GM12878 (cell line): ENCODE measurements around the gene AMBRA1.

Experiments
- CHD1 ChIP-seq: IDR thresholded peaks from 2 replicates; pipeline ENCODE4 v1.6.1; 2012; ENCODE audit warnings: low read depth, low read length, improper control_type of control experiment
- CTCF ChIP-seq, 3 experiments: IDR thresholded peaks in 2 of 3; conservative IDR thresholded peaks in 1 of 3; 2 replicates each; pipeline ENCODE4 v1.5.1; 2011; ENCODE audit warnings: low read depth in 3 of 3, low read length in 3 of 3, mild to moderate bottlenecking in 3 of 3, control low read depth in 2 of 3, moderate library complexity in 2 of 3, inconsistent platforms in 1 of 3, mixed read lengths in 1 of 3; ENCODE audit not compliant: control insufficient read depth in 2 of 3, insufficient read depth in 1 of 3; ENCODE audit errors: extremely low read depth in 1 of 3
- EP300 ChIP-seq, 2 experiments: fragments of 150-350 bp in 1 of 2; IDR thresholded peaks; 2 replicates each; pipeline ENCODE4 v1.6.1; 2011 to 2012; ENCODE audit warnings: low read depth in 2 of 2, low read length in 2 of 2, borderline replicate concordance in 1 of 2, improper control_type of control experiment in 1 of 2, inconsistent platforms in 1 of 2; ENCODE audit not compliant: control insufficient read depth in 1 of 2
- ETV6 ChIP-seq, 2 experiments: fragments of 450-650 bp in 1 of 2; IDR thresholded peaks in 1 of 2; conservative IDR thresholded peaks in 1 of 2; 2 replicates each; pipeline ENCODE4 v1.6.1; 2014; ENCODE audit warnings: antibody characterized with exemption in 1 of 2, borderline replicate concordance in 1 of 2, low read depth in 1 of 2, mild to moderate bottlenecking in 1 of 2, moderate library complexity in 1 of 2
- FOXM1 ChIP-seq: IDR thresholded peaks from 2 replicates; pipeline ENCODE4 v1.6.1; 2012; ENCODE audit warnings: low read depth, mild to moderate bottlenecking, inconsistent platforms, low read length, moderate library complexity
- MTA2 ChIP-seq: fragments of 450-650 bp; IDR thresholded peaks from 2 replicates; pipeline ENCODE4 v1.6.1; 2016; ENCODE audit warnings: low read depth, mild to moderate bottlenecking, moderate library complexity
- PKNOX1 ChIP-seq: fragments of 450-650 bp; IDR thresholded peaks from 2 replicates; pipeline ENCODE4 v1.6.1; 2016; ENCODE audit warnings: mild to moderate bottlenecking
- RAD21 ChIP-seq: IDR thresholded peaks from 2 replicates; pipeline ENCODE4 v1.6.1; 2011; ENCODE audit warnings: mild to moderate bottlenecking, low read depth, low read length, moderate library complexity; ENCODE audit not compliant: insufficient read depth
- SREBF2 ChIP-seq: IDR thresholded peaks from 2 replicates; pipeline ENCODE4 v1.6.1; 2012; ENCODE audit warnings: mild to moderate bottlenecking, low read length
- YY1 ChIP-seq: IDR thresholded peaks from 2 replicates; pipeline ENCODE4 v1.6.1; 2011; ENCODE audit warnings: low read depth, mild to moderate bottlenecking, low read length
- ZNF687 ChIP-seq: fragments of 450-650 bp; IDR thresholded peaks from 2 replicates; pipeline ENCODE4 v1.6.1; 2017; ENCODE audit warnings: mild to moderate bottlenecking, moderate library complexity

- no peak for TF ChIP-seq CTCF (IDR thresholded peaks at IDR 0.05 in 2 of 3, conservative IDR thresholded peaks at IDR 0.05 in 1 of 3; ENCODE audit: control insufficient read depth in 2 of 3, extremely low read depth in 1 of 3, insufficient read depth in 1 of 3, low read depth in 3 of 3, low read length in 3 of 3)
- no peak for TF ChIP-seq CHD1
- no peak for TF ChIP-seq MTA2
- TF ChIP-seq SREBF2 = no peak
- no peak for TF ChIP-seq ETV6 (conservative IDR thresholded peaks at IDR 0.05 in 1 of 2, IDR thresholded peaks at IDR 0.05 in 1 of 2; ENCODE audit: borderline replicate concordance in 1 of 2, low read depth in 1 of 2)
- no peak for TF ChIP-seq FOXM1
- TF ChIP-seq ZNF687 = no peak
- no peak for TF ChIP-seq EP300 (IDR thresholded peaks at IDR 0.05; ENCODE audit: borderline replicate concordance in 1 of 2, control insufficient read depth in 1 of 2, low read depth in 2 of 2, low read length in 2 of 2)
- no peak for TF ChIP-seq YY1
- TF ChIP-seq RAD21 = no peak
- no peak for TF ChIP-seq PKNOX1
These were observed 217.4 kb downstream of the AMBRA1 start for GRCh38 chr11:46376258-46377050.
